ENCODE results near the gene C6orf47.
A peak's percentile ranks its signal among the peaks of the same experiment; 100 is the strongest.

Gene C6orf47

DNA sequence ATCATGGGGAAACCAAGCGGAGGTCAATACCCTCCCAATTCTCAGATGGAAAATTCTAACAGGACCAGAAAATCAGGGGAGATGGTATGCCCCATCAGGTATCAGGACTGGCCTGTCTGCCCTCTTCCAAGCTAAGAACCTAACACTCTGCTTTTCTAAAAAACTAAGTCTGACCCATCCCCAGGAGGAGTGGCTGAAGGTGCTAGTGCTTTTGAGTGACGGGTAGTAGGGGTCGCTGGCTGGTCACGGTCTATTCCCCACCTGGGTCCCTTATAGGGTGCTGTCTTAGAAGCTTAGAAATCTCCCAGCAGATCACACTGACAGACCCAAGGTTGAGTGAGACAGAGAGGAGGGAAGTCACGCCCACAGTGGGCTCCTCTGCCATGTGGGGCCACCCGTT is 33.0 kb upstream of the C6orf47 start:
- H3K27ac Mint-ChIP-seq (ENCODE audit: low read depth) = no peak overlapping the region
- H3K4me1 Mint-ChIP-seq = peaks cover 16% of the 10 kb centered on the region
- H3K36me3 Mint-ChIP-seq (ENCODE audit: insufficient read depth) = peaks cover 52% of the 10 kb centered on the region
- no peaks in the 10 kb centered on the region for H3K9me3 Mint-ChIP-seq
- no peak overlapping the region for H3K4me3 Mint-ChIP-seq
- no peak for DNase-seq (ENCODE audit: low spot score in 2 of 2)
- no peaks in the 10 kb centered on the region for H3K27me3 Mint-ChIP-seq
- ATAC-seq (replicated peaks; ENCODE audit: extremely low read depth, poor library complexity, severe bottlenecking) = no peak

DNA sequence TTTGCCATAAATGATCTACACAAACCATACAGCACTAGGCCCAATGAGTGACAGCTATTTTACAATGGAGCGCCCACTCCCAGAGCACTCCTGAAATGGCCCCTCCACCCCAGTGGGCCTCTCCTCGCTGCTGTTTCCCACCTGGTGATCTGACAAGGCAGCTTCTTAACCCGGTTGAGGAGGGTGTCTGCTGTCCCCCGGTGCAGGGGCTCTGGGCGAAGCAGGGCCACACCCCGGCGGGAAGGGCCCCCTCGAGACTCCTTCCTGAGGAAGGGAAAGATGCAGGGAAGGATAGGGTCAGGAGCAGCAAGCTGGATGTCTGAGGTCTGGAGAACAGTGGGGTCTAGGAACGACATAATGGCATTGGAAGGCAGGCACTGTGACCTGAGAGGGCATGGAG is 32.3 kb upstream of the C6orf47 start:
- no peak overlapping the region for H3K4me3 Mint-ChIP-seq
- no peak for ATAC-seq (replicated peaks; ENCODE audit: extremely low read depth, poor library complexity, severe bottlenecking)
- peaks cover 54% of the 10 kb centered on the region for H3K36me3 Mint-ChIP-seq (ENCODE audit: insufficient read depth)
- no peaks in the 10 kb centered on the region for H3K27me3 Mint-ChIP-seq
- peaks cover 13% of the 10 kb centered on the region for H3K4me1 Mint-ChIP-seq
- no peak for DNase-seq (ENCODE audit: low spot score in 2 of 2)
- H3K9me3 Mint-ChIP-seq = no peaks in the 10 kb centered on the region
- H3K27ac Mint-ChIP-seq (ENCODE audit: low read depth) = no peak overlapping the region

DNA sequence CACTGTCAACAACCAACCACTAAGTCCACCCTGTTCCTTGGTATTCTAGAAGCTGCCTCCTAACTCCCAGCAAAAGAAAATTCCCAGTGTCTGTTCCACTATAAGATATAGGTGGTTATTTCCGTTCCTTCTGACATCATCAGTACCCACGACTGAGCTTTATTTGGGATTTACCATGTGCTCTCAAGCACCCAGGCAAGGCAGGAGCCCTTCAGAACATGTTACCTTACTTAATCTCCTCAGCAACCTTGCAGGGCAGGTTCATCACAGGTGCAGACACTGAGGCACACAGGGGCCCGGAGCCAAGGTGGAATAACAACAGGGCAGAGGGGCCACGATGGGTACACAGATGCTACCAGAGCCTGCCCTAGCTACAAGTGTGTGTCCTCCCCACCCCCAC is 31.8 kb upstream of the C6orf47 start:
- Mint-ChIP-seq H3K4me1 (peaks cover 7% of the 10 kb centered on the region), H3K9me3 (no peaks in the 10 kb centered on the region), H3K27ac (ENCODE audit: low read depth) (no peak overlapping the region), H3K27me3 (no peaks in the 10 kb centered on the region), H3K4me3 (no peak overlapping the region), H3K36me3 (ENCODE audit: insufficient read depth) (peaks cover 52% of the 10 kb centered on the region)
- DNase-seq (ENCODE audit: low spot score in 2 of 2) = no peak
- no peak for ATAC-seq (replicated peaks; ENCODE audit: extremely low read depth, poor library complexity, severe bottlenecking)

DNA sequence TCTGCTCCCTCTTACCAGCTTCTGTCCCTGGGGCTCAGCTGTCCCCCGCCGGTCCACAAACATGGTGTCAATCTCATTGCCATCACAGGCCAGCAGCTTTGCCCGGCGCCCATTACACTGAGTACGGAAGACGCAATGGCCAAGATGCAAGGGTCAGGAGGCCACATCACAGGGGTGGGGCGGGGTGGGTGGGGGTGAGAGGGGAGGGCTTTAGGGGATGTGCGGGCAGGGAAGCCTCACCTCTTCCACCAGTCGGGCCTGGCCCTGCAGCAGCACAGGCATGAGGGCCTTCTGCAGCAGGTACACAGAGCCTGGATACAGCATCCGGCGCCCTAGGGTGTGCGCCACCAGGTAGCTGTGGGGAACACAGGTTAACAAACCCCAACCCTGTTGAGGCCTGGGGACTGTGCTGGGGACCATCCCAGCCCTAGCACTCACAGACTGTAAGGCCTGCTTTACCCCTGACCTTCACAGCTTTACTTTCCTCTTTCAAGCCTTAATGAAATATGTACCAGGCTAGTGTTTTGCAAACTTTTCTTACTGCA is 31.1 kb upstream of the C6orf47 start:
- H3K4me1 Mint-ChIP-seq = peaks cover under 1% of the 10 kb centered on the region
- no peak overlapping the region for H3K4me3 Mint-ChIP-seq
- H3K36me3 Mint-ChIP-seq (ENCODE audit: insufficient read depth) = peaks cover 50% of the 10 kb centered on the region
- H3K9me3 Mint-ChIP-seq = no peaks in the 10 kb centered on the region
- H3K27ac Mint-ChIP-seq (ENCODE audit: low read depth) = no peak overlapping the region
- no peaks in the 10 kb centered on the region for H3K27me3 Mint-ChIP-seq
- no peak for DNase-seq (ENCODE audit: low spot score in 2 of 2)
- no peak for ATAC-seq (replicated peaks; ENCODE audit: extremely low read depth, poor library complexity, severe bottlenecking)

DNA sequence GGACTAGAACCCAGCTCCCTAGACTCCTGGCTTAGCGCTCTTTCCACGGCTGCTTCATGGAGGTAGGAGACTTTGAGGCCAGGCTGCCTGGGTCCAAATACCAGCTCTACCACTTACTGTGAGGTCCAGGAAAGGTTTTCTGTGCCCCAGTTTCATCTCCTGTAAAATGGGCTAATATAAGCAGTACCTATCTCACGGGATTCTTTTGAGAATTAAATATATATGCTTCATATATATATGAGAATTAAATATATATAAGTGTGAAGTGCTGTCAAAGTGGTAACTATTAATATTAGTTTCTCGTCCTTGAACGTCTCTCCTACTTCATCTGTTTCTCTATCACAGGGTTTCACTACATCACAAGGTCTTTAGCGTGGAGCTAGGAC is 30.5 kb upstream of the C6orf47 start:
- Mint-ChIP-seq H3K9me3 (no peaks in the 10 kb centered on the region), H3K27ac (ENCODE audit: low read depth) (no peak overlapping the region), H3K4me3 (no peak overlapping the region), H3K36me3 (ENCODE audit: insufficient read depth) (peaks cover 46% of the 10 kb centered on the region), H3K4me1 (no peaks in the 10 kb centered on the region), H3K27me3 (no peaks in the 10 kb centered on the region)
- ATAC-seq (replicated peaks; ENCODE audit: extremely low read depth, poor library complexity, severe bottlenecking) (no peak), DNase-seq (ENCODE audit: low spot score in 2 of 2) (no peak)

DNA sequence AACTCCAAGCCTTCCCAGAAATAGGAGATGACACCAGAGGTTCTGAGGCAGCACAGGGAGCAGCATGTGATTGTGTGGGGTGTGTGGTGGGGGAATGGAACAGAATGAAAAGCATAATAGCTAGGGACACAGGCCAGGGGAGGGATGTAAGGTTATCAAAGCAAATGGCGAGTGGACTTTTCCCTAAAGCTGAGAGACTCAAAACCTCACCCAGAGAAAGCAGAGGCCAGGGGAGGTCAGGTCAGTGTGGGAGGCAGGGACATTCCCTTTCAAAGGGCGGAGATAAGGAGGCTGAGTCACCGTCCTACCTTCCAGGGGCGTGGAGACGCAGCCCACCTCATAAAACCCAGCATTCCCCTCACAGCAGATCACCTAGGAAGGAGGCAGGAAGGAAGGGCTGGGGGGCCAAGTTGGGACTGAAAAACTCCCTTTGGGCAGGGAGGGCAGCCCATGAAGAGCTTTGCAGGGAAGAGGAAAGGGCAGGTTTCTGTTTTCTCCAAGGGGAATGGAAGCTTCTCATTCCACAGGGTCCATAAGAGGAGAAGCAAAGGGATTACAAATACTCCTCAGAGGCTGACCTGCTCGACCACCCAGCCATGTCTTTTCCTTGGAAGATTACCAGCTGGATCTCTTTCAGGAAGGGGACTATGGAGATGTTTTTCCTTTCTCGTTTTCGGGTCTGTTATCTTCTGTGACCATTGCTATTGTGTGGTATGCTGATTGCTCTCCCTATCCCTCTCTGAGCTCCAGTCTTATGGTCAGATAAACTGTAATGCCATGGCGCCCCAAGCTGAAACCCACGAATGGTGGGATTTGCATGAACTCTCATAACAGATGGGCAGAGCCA is 29.9 kb upstream of the C6orf47 start:
- ATAC-seq (replicated peaks; ENCODE audit: extremely low read depth, poor library complexity, severe bottlenecking) (no peak), DNase-seq (ENCODE audit: low spot score in 2 of 2) (no peak)
- Mint-ChIP-seq H3K27me3 (no peaks in the 10 kb centered on the region), H3K9me3 (no peaks in the 10 kb centered on the region), H3K27ac (ENCODE audit: low read depth) (no peak overlapping the region), H3K4me1 (no peaks in the 10 kb centered on the region), H3K4me3 (no peak overlapping the region), H3K36me3 (ENCODE audit: insufficient read depth) (peaks cover 40% of the 10 kb centered on the region)

DNA sequence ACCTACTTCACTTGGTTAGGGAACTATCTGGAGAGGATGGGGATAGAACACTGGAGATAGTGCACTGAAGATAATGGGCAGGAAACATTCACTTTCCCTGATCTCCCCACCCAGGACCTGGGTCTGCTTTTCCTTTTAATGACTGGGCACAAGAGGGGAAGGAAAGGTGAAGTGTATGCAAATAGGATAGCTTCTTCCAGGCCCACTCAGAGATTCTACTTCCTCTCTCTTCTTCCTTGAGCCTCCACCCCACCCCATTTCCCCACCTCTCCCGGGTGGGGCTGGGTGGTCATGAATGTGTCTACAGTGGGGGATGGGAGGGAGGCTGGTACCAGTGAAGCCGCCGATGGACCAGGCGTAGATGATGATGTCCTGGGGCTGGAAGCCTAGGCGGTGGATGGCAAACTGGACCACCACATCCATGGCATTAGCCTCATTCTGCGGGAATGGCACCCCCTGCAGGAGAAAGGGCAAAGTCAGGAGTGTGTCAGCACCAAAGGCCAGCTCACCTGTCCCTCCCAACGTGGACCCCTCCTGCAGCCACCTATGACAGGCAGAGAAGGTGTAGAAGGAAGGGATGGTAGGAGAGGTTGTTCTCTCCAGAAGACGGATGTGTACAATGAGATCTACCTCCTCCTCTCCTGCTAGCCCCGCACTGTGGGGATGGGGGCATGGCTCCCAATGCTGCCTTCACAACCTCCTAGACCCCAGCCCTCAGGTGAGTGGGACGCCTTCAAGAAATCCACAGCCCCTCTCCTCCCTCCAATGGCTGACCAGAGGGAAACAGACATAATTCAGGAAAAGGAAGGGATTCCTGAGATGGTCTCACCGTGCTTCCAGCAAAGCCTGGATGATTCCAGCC is 28.9 kb upstream of the C6orf47 start:
- H3K27ac Mint-ChIP-seq (ENCODE audit: low read depth) = no peak overlapping the region
- peaks cover 37% of the 10 kb centered on the region for H3K36me3 Mint-ChIP-seq (ENCODE audit: insufficient read depth)
- no peak overlapping the region for H3K4me3 Mint-ChIP-seq
- ATAC-seq (replicated peaks; ENCODE audit: extremely low read depth, poor library complexity, severe bottlenecking) (no peak), DNase-seq (ENCODE audit: low spot score in 2 of 2) (no peak)
- H3K9me3 Mint-ChIP-seq = no peaks in the 10 kb centered on the region
- no peaks in the 10 kb centered on the region for H3K4me1 Mint-ChIP-seq
- H3K27me3 Mint-ChIP-seq = no peaks in the 10 kb centered on the region

DNA sequence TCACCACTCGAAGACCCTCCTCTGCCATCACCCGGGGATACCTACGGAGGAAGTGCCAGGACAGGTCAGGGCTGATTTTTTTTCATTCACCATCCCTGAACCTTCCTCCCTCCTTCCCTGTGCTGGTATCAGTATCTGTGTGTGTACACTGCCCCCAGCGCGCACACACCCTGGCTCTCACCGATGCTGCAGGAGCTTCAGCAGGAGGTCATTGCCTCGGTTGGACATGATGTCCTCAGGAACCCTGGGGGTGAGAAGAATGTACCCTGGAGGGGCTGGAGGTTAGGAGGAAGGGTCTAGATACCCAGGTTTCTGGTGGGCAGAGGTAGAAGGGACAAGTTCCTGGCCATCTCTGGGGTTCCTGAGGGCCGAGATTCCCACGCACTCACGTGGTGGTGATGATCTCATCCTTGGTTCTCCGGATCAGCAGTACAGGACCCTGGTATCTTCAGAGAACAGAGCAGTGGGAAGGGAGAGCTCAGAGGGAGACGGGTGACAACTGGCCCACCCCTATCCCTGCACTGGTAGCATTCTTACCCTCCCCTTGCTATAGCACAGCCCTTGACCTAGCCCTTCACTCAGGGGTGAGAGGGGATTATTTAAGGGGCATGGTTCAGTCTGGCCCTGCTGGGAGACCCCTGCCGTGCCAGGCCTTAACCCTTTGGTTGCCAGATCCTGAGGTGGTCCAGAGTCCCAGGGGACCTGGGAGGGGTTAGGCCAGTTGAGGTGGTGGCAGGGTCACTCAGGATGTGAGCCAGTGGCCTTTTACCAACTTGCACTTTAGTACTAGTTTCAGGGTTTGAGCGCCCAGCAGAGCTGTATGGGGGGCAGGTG is 27.5 kb upstream of the C6orf47 start:
- Mint-ChIP-seq H3K36me3 (ENCODE audit: insufficient read depth) (peaks cover 26% of the 10 kb centered on the region), H3K27ac (ENCODE audit: low read depth) (peak overlapping the region; percentile 46)
- no peak for ATAC-seq (replicated peaks; ENCODE audit: extremely low read depth, poor library complexity, severe bottlenecking)

DNA sequence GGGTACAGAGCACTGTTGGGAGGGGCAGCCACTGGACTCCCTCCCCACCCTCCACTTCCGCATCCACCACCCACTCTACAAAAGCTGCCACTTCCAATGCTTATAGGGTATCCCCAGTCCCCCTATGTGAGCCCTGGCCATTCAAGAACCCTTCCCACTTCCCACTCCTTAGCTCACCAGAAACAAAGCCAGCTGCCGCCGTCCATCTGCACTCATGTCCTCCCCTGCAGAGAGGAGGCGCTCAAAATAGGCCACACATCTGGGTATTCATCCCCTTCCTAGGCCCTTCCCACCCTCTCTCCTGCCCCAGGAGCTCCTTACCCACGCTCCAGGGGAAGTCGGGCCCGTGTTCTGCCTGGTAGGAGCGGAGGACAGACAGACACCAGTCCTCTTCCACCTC is 26.7 kb upstream of the C6orf47 start:
- DNase-seq (ENCODE audit: low spot score in 2 of 2) = no peak
- no peak overlapping the region for H3K4me3 Mint-ChIP-seq
- peaks cover 21% of the 10 kb centered on the region for H3K36me3 Mint-ChIP-seq (ENCODE audit: insufficient read depth)
- no peaks in the 10 kb centered on the region for H3K27me3 Mint-ChIP-seq
- ATAC-seq (replicated peaks; ENCODE audit: extremely low read depth, poor library complexity, severe bottlenecking) = no peak
- H3K9me3 Mint-ChIP-seq = no peaks in the 10 kb centered on the region
- H3K4me1 Mint-ChIP-seq = no peaks in the 10 kb centered on the region
- no peak overlapping the region for H3K27ac Mint-ChIP-seq (ENCODE audit: low read depth)

More for the DNA sequence above, 27.5 kb upstream of the C6orf47 start:
- Mint-ChIP-seq H3K9me3 (no peaks in the 10 kb centered on the region), H3K27me3 (no peaks in the 10 kb centered on the region), H3K4me3 (no peak overlapping the region), H3K4me1 (no peaks in the 10 kb centered on the region)
- DNase-seq (ENCODE audit: low spot score in 2 of 2) = no peak

DNA sequence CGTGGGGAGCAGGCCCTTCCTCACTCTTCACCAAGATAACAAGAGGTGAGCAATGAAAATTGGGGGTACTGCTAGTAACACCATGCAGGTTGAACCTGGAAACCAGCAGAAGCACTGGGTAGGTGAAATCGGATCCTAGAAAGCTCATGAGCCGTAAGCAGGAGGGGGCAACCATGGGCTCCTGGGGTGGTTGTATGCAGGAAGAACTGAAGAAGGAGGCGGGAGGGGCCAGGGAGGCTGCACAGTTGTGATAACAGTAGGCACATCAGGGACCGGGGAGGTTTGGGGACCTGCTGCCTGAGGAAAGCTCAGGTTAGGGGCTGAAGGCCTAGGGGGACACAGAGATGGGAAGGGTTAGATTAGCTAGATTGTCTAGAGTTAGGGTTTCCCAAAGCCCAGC is 25.9 kb upstream of the C6orf47 start:
- no peak overlapping the region for H3K4me3 Mint-ChIP-seq
- no peak for ATAC-seq (replicated peaks; ENCODE audit: extremely low read depth, poor library complexity, severe bottlenecking)
- no peaks in the 10 kb centered on the region for H3K9me3 Mint-ChIP-seq
- H3K4me1 Mint-ChIP-seq = peaks cover 2% of the 10 kb centered on the region
- no peak overlapping the region for H3K27ac Mint-ChIP-seq (ENCODE audit: low read depth)
- no peaks in the 10 kb centered on the region for H3K27me3 Mint-ChIP-seq
- H3K36me3 Mint-ChIP-seq (ENCODE audit: insufficient read depth) = peaks cover 17% of the 10 kb centered on the region
- DNase-seq (ENCODE audit: low spot score in 2 of 2) = no peak

DNA sequence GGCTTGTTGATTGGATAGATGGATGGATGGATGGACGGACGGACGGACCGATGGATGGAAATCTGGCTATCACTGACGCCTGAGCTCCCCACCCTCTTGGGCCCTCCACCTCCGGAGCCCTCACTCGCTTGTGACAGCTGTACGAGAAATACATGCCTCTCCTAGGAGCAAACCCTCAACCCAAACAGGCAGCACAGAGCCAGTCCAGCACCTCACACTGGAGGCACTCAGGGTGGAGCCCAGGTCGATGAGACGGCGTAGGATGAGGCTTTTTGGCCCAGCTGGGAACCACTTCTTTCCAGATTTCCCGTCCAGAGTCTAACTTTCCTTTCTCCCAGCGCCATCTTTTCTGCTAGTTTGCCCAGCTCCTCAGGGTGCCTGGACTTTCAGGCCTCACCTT is 23.0 kb upstream of the C6orf47 start:
- no peak for ATAC-seq (replicated peaks; ENCODE audit: extremely low read depth, poor library complexity, severe bottlenecking)
- Mint-ChIP-seq H3K27me3 (no peaks in the 10 kb centered on the region), H3K4me3 (peak overlapping the region; percentile 36), H3K9me3 (no peaks in the 10 kb centered on the region), H3K27ac (ENCODE audit: low read depth) (no peak overlapping the region), H3K36me3 (ENCODE audit: insufficient read depth) (peaks cover 12% of the 10 kb centered on the region), H3K4me1 (peaks cover 23% of the 10 kb centered on the region)
- DNase-seq (ENCODE audit: low spot score in 2 of 2) = no peak

DNA sequence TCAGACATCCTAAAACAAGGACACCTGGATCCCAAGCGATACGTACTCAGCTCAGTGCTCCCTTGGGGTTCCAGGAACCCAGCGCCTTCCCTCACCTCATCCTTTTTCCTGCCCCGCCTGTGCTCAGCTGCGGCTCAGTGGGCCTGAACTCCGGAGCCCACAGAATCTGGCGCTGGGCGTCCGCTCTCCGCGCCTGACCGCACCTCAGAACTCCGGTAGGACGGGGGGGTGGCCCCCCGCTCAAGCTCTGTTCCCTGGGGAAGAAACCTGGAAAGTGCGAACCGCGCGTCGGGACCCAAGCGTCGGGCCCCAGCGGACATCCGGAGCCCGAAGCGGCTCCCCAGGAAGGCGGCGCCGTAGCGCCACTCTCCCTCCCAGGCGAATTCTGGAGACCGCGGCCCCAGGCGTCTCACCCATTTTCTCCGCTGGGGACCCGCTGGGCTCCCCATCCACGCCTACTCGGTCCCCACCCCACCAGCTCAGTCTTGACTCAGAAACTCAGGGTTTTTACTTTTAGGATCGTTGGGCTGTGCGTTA is 20.6 kb upstream of the C6orf47 start:
- DNase-seq (ENCODE audit: low spot score in 2 of 2) (no peak), ATAC-seq (replicated peaks; ENCODE audit: extremely low read depth, poor library complexity, severe bottlenecking) (peak; percentile 49)
- Mint-ChIP-seq H3K9me3 (no peaks in the 10 kb centered on the region), H3K4me1 (peaks cover 23% of the 10 kb centered on the region), H3K36me3 (ENCODE audit: insufficient read depth) (peaks cover 5% of the 10 kb centered on the region), H3K27me3 (no peaks in the 10 kb centered on the region), H3K4me3 (peak overlapping the region; percentile 88), H3K27ac (ENCODE audit: low read depth) (peak overlapping the region; percentile 86)
